Stimulated activated CD4-positive, alpha-beta T cell treated with anti-CD3 and anti-CD28 coated beads, Interleukin-12 subunit alpha, Interleukin-12 subunit beta, amount 100 ng/mL, for 4 hours (primary cell): ENCODE measurements around the gene DLST.

Experiments
- DNase-seq: peaks from one replicate; pipeline ENCODE4 v3.0.0-alpha.2; 2020

DLST gene

DNA sequence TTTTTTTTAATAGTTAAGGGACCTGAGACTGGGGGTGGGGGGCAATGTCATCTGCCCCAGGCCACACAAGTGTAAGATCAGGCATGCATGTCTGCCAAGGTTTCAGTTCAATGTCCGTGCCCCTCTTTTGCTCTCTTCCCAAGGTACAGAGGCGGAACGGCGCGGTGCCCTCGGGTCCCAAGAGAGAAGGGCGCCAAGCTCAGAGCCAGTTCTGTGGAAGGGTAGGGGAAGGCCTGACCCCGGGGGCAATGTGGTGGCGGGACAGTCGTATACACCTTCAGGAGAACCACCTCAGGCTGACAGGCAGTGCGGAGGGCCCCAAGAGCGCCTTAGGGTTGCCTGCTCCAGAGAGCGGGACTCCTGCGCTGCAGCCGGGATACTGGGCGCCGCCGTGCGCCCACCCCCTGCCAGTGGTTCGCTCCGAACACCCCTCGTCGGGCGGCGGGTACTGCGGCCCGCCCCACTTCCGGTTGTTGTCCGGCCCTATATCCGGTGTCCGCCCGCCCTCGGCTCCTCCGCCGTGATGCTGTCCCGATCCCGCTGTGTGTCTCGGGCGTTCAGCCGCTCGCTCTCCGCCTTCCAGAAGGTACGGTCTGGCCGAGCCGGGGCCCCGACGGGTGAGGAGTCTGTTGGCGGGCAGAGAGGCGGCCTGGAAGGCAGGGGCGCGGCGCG, at the start of gene DLST:
Gene DLST (plus strand): TSS at position 486 of the 672 bp plus-strand sequence. CDS start 38 bp downstream, at position 524.
- peak; percentile 84 for DNase-seq

- DNase-seq, result no peak
These were observed 48.9 kb upstream of the DLST start for GRCh38 chr14:74832849-74833248.

DNA sequence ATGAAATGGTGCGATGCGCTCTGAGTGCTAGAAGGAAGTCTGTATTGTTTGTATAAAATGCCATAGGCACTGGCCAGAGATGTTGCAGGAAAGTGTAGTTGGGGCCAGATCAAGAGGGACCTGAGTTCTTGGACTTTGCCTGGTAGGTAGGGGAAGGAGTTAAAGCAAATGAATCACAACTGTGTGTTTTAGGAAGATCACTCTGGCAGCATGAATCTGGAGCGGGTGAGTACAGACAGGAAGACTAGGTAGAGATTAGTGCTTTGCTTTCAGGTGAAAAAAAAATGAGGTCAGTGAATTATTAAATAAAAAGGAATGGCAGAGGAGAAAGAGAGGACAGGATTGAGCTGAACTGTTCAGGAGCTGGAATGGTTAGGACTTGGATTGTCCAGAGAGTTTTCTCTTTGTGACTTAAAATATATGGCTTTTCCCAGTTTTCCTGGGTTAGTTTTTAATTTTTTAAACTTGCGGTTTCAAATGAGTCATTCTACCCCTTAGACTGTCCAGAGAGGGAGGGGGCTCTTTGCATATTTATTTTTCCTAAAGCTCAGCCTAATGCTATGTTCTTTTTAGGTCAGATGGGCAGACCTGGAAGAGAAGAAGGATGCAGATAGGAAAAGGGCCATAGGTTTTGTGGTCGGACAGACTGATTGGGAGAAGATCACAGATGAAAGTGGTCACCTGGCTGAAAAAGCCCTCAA, 46.9 kb upstream of the DLST start:
- no peak for DNase-seq

GRCh38 chr14:74835645-74836250, 46.0 kb upstream of the DLST start:
- no peak for DNase-seq

GRCh38 chr14:74836251-74836960, 45.3 kb upstream of the DLST start:
- DNase-seq, result no peak

DNA sequence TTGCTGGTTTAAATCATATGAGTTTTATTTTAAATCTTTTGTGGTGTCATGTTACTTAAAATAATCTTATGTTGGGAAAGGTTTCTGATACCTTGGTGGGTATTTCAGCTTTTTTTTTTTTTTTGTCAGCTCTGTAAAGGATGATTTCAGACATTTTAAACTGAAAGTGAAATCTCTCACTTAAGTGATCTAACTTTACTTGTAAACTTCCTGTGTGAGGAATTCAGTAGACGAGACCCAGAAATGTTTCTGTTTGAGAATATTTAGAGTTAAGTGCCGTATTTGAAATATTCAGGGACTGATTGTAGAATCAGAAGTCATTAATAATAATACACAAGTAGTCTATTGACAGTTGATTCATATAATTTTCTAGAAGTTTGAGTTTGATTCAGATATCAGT, 43.5 kb upstream of the DLST start:
- no peak for DNase-seq

DNA sequence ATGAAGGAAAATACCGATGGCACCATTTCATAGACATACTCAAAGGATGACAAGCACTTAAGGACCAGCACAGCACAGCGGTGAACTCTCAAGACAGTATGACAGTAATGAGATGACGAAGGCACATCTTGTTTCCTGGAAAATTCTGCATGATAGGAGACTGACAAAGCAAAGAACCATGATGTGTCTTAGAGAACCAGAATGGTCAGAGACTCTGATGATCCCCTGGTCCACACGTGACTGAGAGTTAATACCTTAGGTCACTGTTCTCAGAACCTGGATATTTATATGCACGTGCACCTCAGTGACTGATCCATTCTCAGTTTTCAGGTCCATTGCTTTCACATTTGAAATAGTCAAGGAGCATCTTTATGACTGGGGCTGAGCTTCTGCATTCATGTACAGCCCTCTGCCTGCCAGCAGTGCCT, 41.1 kb upstream of the DLST start:
- DNase-seq, result no peak

DNA sequence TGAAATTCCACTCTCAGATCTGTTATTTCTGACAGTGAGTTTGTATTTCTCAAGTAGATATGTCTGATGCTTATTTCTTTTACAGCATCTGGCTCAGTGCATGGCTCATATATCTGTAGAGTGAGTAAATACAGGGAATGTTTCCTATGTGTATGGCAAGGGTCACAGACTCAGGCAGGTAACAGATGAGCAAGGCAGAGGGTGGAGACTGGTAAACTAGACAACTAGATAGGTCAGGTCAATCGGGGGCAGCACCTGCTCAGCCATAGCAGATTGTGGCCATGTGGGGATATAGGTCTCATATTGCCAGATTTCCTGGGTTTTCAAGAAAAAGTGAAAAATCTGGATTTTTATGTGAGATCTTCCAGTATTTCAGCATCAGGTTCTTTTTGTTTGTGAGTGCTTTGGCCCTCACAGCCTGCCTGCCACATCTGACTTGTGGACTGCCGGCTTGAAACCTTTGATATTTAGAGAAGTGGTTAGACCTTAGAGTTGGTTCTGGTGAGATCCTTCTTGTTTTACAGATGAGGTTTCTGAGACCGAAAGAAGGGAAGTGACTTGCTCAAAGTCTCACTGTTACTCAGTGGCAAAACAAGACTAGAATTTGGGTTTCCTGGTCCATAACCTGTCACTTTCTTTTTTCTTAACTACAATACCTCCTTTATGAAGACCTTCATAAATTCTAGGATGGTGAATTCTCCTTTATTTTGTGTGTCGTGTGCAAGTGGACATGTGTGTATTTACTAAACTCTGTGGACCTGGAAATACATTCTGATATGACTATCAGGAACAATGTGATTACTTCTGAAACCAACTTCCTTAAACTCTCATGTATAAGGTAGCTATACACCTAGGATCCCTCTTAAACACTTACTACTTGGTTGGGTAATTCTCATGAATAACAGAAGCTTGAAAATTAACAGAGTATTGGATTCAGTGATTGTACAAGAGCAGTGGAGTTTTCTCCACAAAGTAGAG, 40.2 kb upstream of the DLST start:
- DNase-seq, result no peak

DNA sequence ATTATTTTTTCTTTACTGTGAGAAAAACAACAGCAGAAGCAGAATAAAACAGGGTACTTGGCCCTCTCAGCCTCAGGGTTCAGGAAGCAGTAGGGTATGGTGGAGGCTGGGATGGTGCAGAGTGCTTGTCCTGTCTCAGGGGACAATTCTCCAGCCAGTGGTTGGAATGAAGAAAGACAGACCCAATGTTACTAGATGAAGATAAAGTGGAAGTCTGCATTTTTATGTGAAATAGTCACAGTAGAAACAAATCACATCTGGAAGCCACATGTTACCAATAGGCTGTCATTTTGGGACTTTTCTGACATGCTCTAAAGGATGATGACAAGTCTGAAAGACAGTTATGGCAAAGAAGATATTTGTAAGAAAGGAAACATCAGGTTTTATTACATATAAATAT, 38.1 kb upstream of the DLST start:
- DNase-seq, result no peak

GRCh38 chr14:74846168-74846567, 35.5 kb upstream of the DLST start:
- no peak for DNase-seq

DNA sequence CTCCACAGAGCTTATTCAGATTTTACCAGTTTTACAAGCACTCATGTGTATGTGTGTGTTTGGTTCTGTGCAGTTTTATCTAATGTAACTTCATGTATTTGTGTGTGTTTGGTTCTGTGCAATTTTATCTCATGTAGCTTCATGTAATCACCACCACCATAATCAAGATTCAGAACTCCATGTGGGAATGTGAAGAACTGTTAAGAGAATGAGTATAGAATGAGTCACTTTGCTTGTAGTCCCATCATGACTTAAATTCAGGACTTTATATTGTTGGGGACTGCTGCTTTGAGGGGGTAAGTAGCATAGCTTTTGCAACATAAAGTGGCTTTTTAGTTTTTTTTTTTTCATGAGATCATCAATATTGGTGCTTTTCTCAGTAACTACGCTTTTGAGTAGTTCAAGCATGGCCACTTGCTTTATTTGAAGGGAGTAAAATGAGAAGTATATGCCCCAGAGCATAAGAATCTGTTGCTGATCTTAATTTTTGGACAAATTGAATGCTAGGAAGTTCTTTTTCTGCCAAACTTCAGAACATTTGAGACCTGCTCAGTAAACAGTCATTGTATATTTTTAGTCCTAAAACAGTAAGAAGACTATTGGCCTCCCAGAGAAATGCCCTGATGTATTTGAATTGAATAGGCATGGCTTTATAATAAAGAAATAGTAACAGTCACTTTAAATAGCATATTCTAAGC, 34.6 kb upstream of the DLST start:
- no peak for DNase-seq

- DNase-seq, result no peak
These were observed 32.9 kb upstream of the DLST start for GRCh38 chr14:74848768-74849167.

DNA sequence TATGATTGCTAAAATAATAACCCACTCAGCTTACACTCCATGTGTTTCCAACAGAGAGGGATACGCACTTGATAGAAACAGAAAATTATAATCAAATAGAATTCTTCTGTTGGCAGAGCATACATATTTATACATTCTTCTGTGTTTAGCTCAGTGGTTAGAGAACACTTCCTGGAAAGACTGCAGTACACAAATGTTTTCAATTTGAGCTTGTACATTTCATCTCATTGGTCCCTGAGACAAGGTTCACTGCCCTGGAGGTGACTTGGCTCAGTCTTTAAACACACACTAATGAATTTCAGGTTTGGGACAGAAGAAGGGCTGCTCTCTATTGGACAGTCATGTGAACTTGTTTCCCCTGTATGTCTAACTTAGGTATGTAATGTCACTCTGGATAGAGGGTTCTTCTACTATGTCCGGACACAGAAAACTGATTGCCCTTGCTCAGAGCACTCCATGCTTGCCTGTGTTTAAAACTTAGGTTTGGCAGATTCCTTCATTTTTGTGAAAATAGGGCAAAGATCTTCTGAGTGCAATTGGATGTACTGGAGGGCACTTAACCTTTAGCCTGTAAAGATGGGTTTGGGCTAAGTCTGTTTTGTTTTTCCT, 28.7 kb upstream of the DLST start:
- DNase-seq, result no peak

DNA sequence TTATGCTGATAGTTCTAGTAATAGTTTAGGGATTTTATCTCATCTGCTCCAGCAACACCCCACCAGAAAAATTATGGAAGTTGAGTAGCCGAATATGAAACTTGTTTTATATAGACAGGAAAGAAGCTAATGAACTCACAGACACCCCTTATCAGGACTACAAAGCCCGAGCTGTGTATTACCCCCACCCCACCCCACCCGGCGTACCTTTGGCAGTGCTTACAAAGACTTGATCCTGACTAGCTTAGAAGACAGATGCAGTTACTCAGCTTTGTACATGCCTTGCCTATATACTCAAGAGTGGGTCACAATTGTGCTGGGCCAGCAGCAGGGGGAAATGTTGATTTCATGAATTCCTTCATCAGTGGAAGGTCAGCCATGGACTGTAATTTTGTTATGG, 28.1 kb upstream of the DLST start:
- no peak for DNase-seq

DNA sequence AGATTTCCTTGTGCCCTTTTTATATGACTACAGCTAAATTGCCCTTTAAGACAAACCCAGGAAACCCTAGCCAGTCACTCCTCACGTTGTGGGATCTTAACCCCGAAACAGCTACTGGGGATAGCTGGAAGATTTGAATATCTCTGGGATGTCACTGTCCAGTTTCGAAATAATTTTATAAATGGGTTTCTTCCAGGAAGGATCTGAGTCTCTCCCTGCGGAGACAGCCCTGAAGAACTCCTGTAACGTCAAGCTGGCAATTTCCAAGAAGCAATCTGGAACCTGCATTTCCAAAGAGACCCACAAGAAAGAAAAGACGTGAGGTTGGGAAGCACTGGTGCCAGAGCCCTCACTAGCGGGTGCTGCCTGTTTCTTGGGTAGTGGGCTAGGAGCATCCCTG, 26.7 kb upstream of the DLST start:
- DNase-seq, result no peak

- no peak for DNase-seq
These were observed 25.8 kb upstream of the DLST start for GRCh38 chr14:74855945-74856344.

DNA sequence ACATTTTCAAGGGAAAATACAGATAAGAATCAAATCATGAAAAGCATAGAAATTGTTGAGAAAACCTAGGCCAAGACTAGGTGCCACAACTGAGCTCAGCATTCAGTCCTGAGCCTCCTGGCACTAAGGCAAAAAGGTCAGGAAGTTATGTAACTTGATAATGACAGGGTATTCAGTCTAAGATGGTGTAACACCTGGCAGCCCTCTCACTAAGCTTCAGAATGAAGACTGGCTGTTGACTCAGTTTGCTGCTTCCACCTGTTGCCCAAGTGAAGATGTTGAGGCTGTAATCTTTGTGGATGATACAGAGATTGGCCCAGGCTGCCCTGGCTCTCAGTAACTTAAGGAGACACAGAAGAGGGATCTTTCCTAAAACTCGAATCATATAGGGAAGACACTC, 25.4 kb upstream of the DLST start:
- no peak for DNase-seq

DNA sequence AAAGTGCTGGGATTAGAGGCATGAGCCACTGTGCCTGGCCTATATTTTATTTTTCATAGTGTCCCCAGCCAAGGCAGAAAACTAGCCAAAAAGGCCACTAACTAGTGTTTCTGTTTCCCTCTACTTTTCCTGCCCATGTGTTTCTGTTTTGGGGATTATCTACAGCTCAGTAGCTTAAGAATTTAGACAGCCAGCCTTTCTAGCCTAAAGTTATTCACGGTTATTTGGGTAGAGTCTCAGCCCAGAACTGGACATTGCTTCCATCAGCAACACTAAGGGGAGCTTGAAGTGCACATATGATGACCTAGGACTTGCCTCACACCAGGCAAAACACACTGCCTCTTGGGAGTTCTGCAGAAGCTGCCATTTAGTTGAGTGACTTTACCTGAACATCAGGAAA, 23.7 kb upstream of the DLST start:
- DNase-seq, result no peak

GRCh38 chr14:74859757-74860552, 21.8 kb upstream of the DLST start:
- no peak for DNase-seq
